Endodermal cell (in vitro differentiated cells): ENCODE measurements around the gene RASAL2. TPM values are rescaled to one million over a fixed set of nuclear protein-coding genes. Genes with fewer than 3 reads are reported as not detected.

Experiments
- DNase-seq: peaks from one replicate; pipeline ENCODE4 v3.0.0-alpha.2; 2017
- H3K27ac ChIP-seq: 2 replicates; pipeline ENCODE4 v1.5.1; 2013; ENCODE audit warnings: mild to moderate bottlenecking, low read depth, low read length, moderate library complexity
- H3K27me3 ChIP-seq: 2 replicates; pipeline ENCODE4 v1.6.1; 2013; ENCODE audit warnings: mild to moderate bottlenecking, low read length, moderate library complexity; ENCODE audit not compliant: insufficient read depth, control insufficient read depth, poor library complexity, severe bottlenecking
- H3K36me3 ChIP-seq: 2 replicates; pipeline ENCODE4 v1.7.0; 2013; ENCODE audit warnings: mild to moderate bottlenecking, low read length, moderate library complexity; ENCODE audit not compliant: control insufficient read depth, insufficient read depth
- H3K4me1 ChIP-seq: one replicate; pipeline ENCODE4 v1.7.0; 2013; ENCODE audit warnings: low read length; ENCODE audit not compliant: control insufficient read depth, insufficient read depth
- H3K4me3 ChIP-seq: 2 replicates; pipeline ENCODE4 v1.5.1; 2013; ENCODE audit warnings: mild to moderate bottlenecking, low read length, moderate library complexity
- H3K9ac ChIP-seq: 2 replicates; pipeline ENCODE4 v1.6.1; 2013; ENCODE audit warnings: mild to moderate bottlenecking, low read length, moderate library complexity; ENCODE audit not compliant: poor library complexity, severe bottlenecking; ENCODE audit errors: extremely low read depth
- H3K9me3 ChIP-seq: 2 replicates; pipeline ENCODE4 v1.6.1; 2013; ENCODE audit warnings: mild to moderate bottlenecking, low read length, moderate library complexity; ENCODE audit not compliant: control insufficient read depth
- H3K27ac Mint-ChIP-seq: 2 replicates; pipeline ENCODE4 v1.8.0; 2020; ENCODE audit warnings: mixed read lengths
- H3K27me3 Mint-ChIP-seq: 2 replicates; pipeline ENCODE4 v1.8.0; 2021; ENCODE audit warnings: mild to moderate bottlenecking, mixed read lengths; ENCODE audit not compliant: insufficient read depth
- H3K36me3 Mint-ChIP-seq: 2 replicates; pipeline ENCODE4 v1.8.0; 2020; ENCODE audit warnings: low read depth, mixed read lengths
- H3K4me1 Mint-ChIP-seq: 2 replicates; pipeline ENCODE4 v1.8.0; 2020; ENCODE audit warnings: mixed read lengths
- H3K4me3 Mint-ChIP-seq: 2 replicates; pipeline ENCODE4 v1.8.0; 2020; ENCODE audit warnings: mild to moderate bottlenecking, moderate library complexity, mixed read lengths
- H3K9me3 Mint-ChIP-seq: 2 replicates; pipeline ENCODE4 v1.8.0; 2020; ENCODE audit warnings: mild to moderate bottlenecking, mixed read lengths
- CTCF ChIP-seq: fragments of 200-600 bp; sonication (generic); conservative IDR thresholded peaks from 2 replicates; pipeline ENCODE4 v1.5.0; 2021; ENCODE audit warnings: antibody characterized with exemption, mild to moderate bottlenecking
- WGBS, 2 experiments: methylation state at CpG; one replicate each; pipeline versions ENCODE4 v1.1.5 to v1.1.7; 2013; ENCODE audit warnings: missing lambda C conversion rate in 2 of 2, mixed read lengths in 1 of 2; ENCODE audit not compliant: insufficient coverage in 1 of 2, insufficient read length in 1 of 2; 5-methylcytosine and 5-hydroxymethylcytosine counted together
- total RNA-seq, 2 donors: library from RNA; stranded (reverse); fragmentation: NEBNext Ultra II Directional in 1 of 2; extraction: Animal tissue kit (Norgen Biotek cat#: 25700) in 1 of 2; gene quantifications; 2 replicates in 1 of 2; 3 replicates in 1 of 2; pipeline ENCODE4 v1.2.1, GENCODE V29; 2021

The RASAL2 gene
- total RNA-seq, 2 donors from 2014 or later = 21.8 to 22.1 TPM

- Mint-ChIP-seq H3K4me1 (peaks cover 26% of the 10 kb centered on the region), H3K27me3 (peaks cover 5% of the 10 kb centered on the region), H3K9me3 (no peaks in the 10 kb centered on the region), H3K27ac (no peak overlapping the region), H3K36me3 (no peaks in the 10 kb centered on the region), H3K4me3 (no peak overlapping the region)
- H3K9me3 ChIP-seq = no peaks in the 10 kb centered on the region
- H3K4me1 ChIP-seq = peaks cover 4% of the 10 kb centered on the region
- no peak overlapping the region for H3K4me3 ChIP-seq
- no peak overlapping the region for H3K9ac ChIP-seq
- 96% methylated on average over 9 to 13 of the region's 13 CpGs for WGBS, 2 experiments
- no peaks in the 10 kb centered on the region for H3K36me3 ChIP-seq
- DNase-seq = peak; percentile 29
- no peak for TF ChIP-seq CTCF
- no peak overlapping the region for H3K27ac ChIP-seq
- H3K27me3 ChIP-seq = no peaks in the 10 kb centered on the region
Observed at GRCh38 chr1:178494569-178494971, 400.7 kb downstream of the RASAL2 start.

GRCh38 chr1:178495158-178495557 lies 401.3 kb downstream of the RASAL2 start:
- no peaks in the 10 kb centered on the region for H3K9me3 Mint-ChIP-seq
- 83 to 100% methylated on average over 1 of the region's 1 CpG for WGBS, 2 experiments
- Histone ChIP-seq H3K4me3 (no peak overlapping the region), H3K27ac (no peak overlapping the region), H3K4me1 (peaks cover 4% of the 10 kb centered on the region), H3K9ac (no peak overlapping the region), H3K27me3 (no peaks in the 10 kb centered on the region), H3K9me3 (no peaks in the 10 kb centered on the region), H3K36me3 (no peaks in the 10 kb centered on the region)
- H3K4me1 Mint-ChIP-seq = peaks cover 29% of the 10 kb centered on the region
- H3K27me3 Mint-ChIP-seq = peaks cover 5% of the 10 kb centered on the region
- peak; percentile 41 for DNase-seq
- H3K4me3 Mint-ChIP-seq = no peak overlapping the region
- no peak overlapping the region for H3K27ac Mint-ChIP-seq
- no peak for TF ChIP-seq CTCF
- H3K36me3 Mint-ChIP-seq = no peaks in the 10 kb centered on the region

GRCh38 chr1:178495741-178496409 lies 402.0 kb downstream of the RASAL2 start:
- H3K27me3 ChIP-seq = no peaks in the 10 kb centered on the region
- peak; percentile 44 for DNase-seq
- H3K9me3 Mint-ChIP-seq = no peaks in the 10 kb centered on the region
- H3K9me3 ChIP-seq = no peaks in the 10 kb centered on the region
- no peak overlapping the region for H3K4me3 ChIP-seq
- H3K27ac Mint-ChIP-seq = no peak overlapping the region
- no peak overlapping the region for H3K27ac ChIP-seq
- H3K4me1 ChIP-seq = peaks cover 4% of the 10 kb centered on the region
- H3K4me1 Mint-ChIP-seq = peaks cover 32% of the 10 kb centered on the region
- no peaks in the 10 kb centered on the region for H3K36me3 ChIP-seq
- TF ChIP-seq CTCF = no peak
- peaks cover 5% of the 10 kb centered on the region for H3K27me3 Mint-ChIP-seq
- 92 to 93% methylated on average over 6 to 16 of the region's 16 CpGs for WGBS, 2 experiments
- H3K36me3 Mint-ChIP-seq = no peaks in the 10 kb centered on the region
- no peak overlapping the region for H3K4me3 Mint-ChIP-seq
- no peak overlapping the region for H3K9ac ChIP-seq
